Nephron progenitor cell (in vitro differentiated cells): ENCODE results near the gene MARCHF10.

Source experiments
- DNase-seq: peaks from one replicate; pipeline ENCODE4 v3.0.0; 2021
- H3K27ac Mint-ChIP-seq: 2 replicates; pipeline ENCODE4 v1.8.0; 2021; ENCODE audit warnings: mild to moderate bottlenecking, moderate library complexity, mixed read lengths
- H3K27me3 Mint-ChIP-seq: 2 replicates; pipeline ENCODE4 v1.8.0; 2021; ENCODE audit warnings: mild to moderate bottlenecking, low read depth, mixed read lengths; ENCODE audit not compliant: poor library complexity
- H3K36me3 Mint-ChIP-seq: 2 replicates; pipeline ENCODE4 v1.8.0; 2021; ENCODE audit warnings: low read depth, mixed read lengths
- H3K4me1 Mint-ChIP-seq: 2 replicates; pipeline ENCODE4 v1.8.0; 2021; ENCODE audit warnings: mixed read lengths
- H3K4me3 Mint-ChIP-seq: 2 replicates; pipeline ENCODE4 v1.8.0; 2021; ENCODE audit warnings: mild to moderate bottlenecking, moderate library complexity, mixed read lengths
- H3K9me3 Mint-ChIP-seq: 2 replicates; pipeline ENCODE4 v1.8.0; 2021; ENCODE audit warnings: mild to moderate bottlenecking, moderate library complexity, mixed read lengths
- CTCF ChIP-seq: fragments of 200-600 bp; sonication (generic); IDR thresholded peaks from 2 replicates; pipeline ENCODE4 v1.5.0; 2021; ENCODE audit warnings: antibody characterized with exemption

The MARCHF10 gene

GRCh38 chr17:62652251-62653001, 155.7 kb downstream of the MARCHF10 start:
- H3K4me3 Mint-ChIP-seq: peak overlapping the region; percentile 75
- peaks cover 57% of the 10 kb centered on the region for H3K4me1 Mint-ChIP-seq
- H3K27me3 Mint-ChIP-seq: peaks cover 3% of the 10 kb centered on the region
- no peak for TF ChIP-seq CTCF
- DNase-seq: peak; percentile 61
- H3K9me3 Mint-ChIP-seq: no peaks in the 10 kb centered on the region
- peak overlapping the region; percentile 96 for H3K27ac Mint-ChIP-seq
- peaks cover 36% of the 10 kb centered on the region for H3K36me3 Mint-ChIP-seq
